Fibroblast of lung (primary cell): Measurements from ENCODE around the gene CCDC182. TPM values are rescaled to one million over a fixed set of nuclear protein-coding genes. Genes with fewer than 3 reads are reported as not detected.

Experiments
- DNase-seq, 2 donors: peaks; one replicate each; pipeline versions ENCODE4 v3.0.0 to v3.0.0-alpha.2; 2010; ENCODE audit warnings: low read depth in 2 of 2
- H2AFZ ChIP-seq: 2 replicates; pipeline ENCODE4 v1.5.1; 2012; ENCODE audit warnings: low read length, control low read depth, inconsistent platforms
- H3K27ac ChIP-seq: 2 replicates; pipeline ENCODE4 v1.5.1; 2011; ENCODE audit warnings: low read length, control low read depth; ENCODE audit not compliant: insufficient read depth
- H3K27me3 ChIP-seq: 2 replicates; pipeline ENCODE4 v1.5.1; 2011; ENCODE audit warnings: mild to moderate bottlenecking, low read length; ENCODE audit not compliant: control insufficient read depth, insufficient read depth
- H3K36me3 ChIP-seq: 2 replicates; pipeline ENCODE4 v1.5.1; 2011; ENCODE audit warnings: low read length; ENCODE audit not compliant: control insufficient read depth, insufficient read depth
- H3K4me1 ChIP-seq: 2 replicates; pipeline ENCODE4 v1.5.1; 2011; ENCODE audit warnings: low read length; ENCODE audit not compliant: control insufficient read depth, insufficient read depth; ENCODE audit errors: extremely low read depth
- H3K4me2 ChIP-seq: 2 replicates; pipeline ENCODE4 v1.5.1; 2011; ENCODE audit warnings: low read length, control low read depth; ENCODE audit not compliant: insufficient read depth; ENCODE audit errors: extremely low read depth
- H3K4me3 ChIP-seq, 4 experiments: fragments of 200-600 bp in 1 of 4; sonication (generic) in 1 of 4; replicated peaks in 1 of 4; 2 replicates each; pipeline ENCODE4 v1.5.1; 2011 to 2016; ENCODE audit warnings: low read length in 4 of 4, low read depth in 3 of 4, mild to moderate bottlenecking in 3 of 4, control low read depth in 2 of 4, inconsistent platforms in 1 of 4, mixed read lengths in 1 of 4; ENCODE audit not compliant: insufficient read depth in 1 of 4; ENCODE audit errors: control extremely low read depth in 1 of 4
- H3K79me2 ChIP-seq: 2 replicates; pipeline ENCODE4 v1.5.1; 2012; ENCODE audit warnings: mild to moderate bottlenecking, low read length, inconsistent platforms; ENCODE audit not compliant: control insufficient read depth, insufficient read depth
- H3K9ac ChIP-seq: 2 replicates; pipeline ENCODE4 v1.5.1; 2011; ENCODE audit warnings: mild to moderate bottlenecking, low read length, control low read depth; ENCODE audit not compliant: insufficient read depth
- H3K9me3 ChIP-seq: 2 replicates; pipeline ENCODE4 v1.5.1; 2012; ENCODE audit warnings: low read depth, low read length; ENCODE audit not compliant: control insufficient read depth, insufficient read depth
- H4K20me1 ChIP-seq: 2 replicates; pipeline ENCODE4 v1.5.1; 2011; ENCODE audit warnings: low read length; ENCODE audit not compliant: control insufficient read depth, insufficient read depth; ENCODE audit errors: extremely low read depth
- CTCF ChIP-seq, 2 donors: IDR thresholded peaks in 1 of 2; conservative IDR thresholded peaks in 1 of 2; 1 replicate in 1 of 2; 2 replicates in 1 of 2; pipeline ENCODE4 v1.5.1; 2011 to 2012; ENCODE audit warnings: low read length in 2 of 2, control low read depth in 1 of 2, inconsistent platforms in 1 of 2, low read depth in 1 of 2, mild to moderate bottlenecking in 1 of 2
- EZH2 ChIP-seq: IDR thresholded peaks from 2 replicates; pipeline ENCODE4 v1.5.1; 2012; ENCODE audit warnings: low read length, control low read depth, mild to moderate bottlenecking; ENCODE audit errors: missing control alignments
- polyA plus RNA-seq, 2 donors: library from polyadenylated mRNA; depleted of rRNA in 1 of 2; stranded (reverse) in 1 of 2; unstranded in 1 of 2; fragments of >200 nt; gene quantifications; 2 replicates each; pipeline ENCODE4 v1.2.1, GENCODE V29; 2011 to 2012; ENCODE audit warnings: missing spikeins in 1 of 2
- total RNA-seq: library from RNA; depleted of rRNA; stranded (reverse); fragments of >200 nt; gene quantifications from 2 replicates; pipeline ENCODE4 v1.2.1, GENCODE V29; 2014

CCDC182 gene
- total and polyA plus RNA-seq, 2 donors (not counting 1 experiment from before 2014, with no cell fraction given), result not detected

GRCh38 chr17:57723427-57724025 lies 21.6 kb downstream of the CCDC182 start:
- no peaks in the 10 kb centered on the region for H3K4me1 ChIP-seq
- H3K27ac ChIP-seq, result no peak overlapping the region
- H3K9me3 ChIP-seq, result no peaks in the 10 kb centered on the region
- DNase-seq, result peak in 1 of 2 donors; percentile 64
- TF ChIP-seq CTCF (conservative IDR thresholded peaks at IDR 0.05 in 1 of 2, IDR thresholded peaks at IDR 0.05 in 1 of 2; ENCODE audit: low read depth in 1 of 2, low read length in 2 of 2) (no peak), EZH2 (peak; percentile 42)
- H3K79me2 ChIP-seq, result no peaks in the 10 kb centered on the region
- H3K4me2 ChIP-seq, result no peak overlapping the region
- H3K9ac ChIP-seq, result no peak overlapping the region
- no peaks in the 10 kb centered on the region for H4K20me1 ChIP-seq
- H3K4me3 ChIP-seq, result no peak overlapping the region
- no peaks in the 10 kb centered on the region for H3K27me3 ChIP-seq
- H3K36me3 ChIP-seq, result no peaks in the 10 kb centered on the region
- no peak overlapping the region for H2AFZ ChIP-seq

GRCh38 chr17:57722704-57723043 lies 22.4 kb downstream of the CCDC182 start:
- H3K4me2 ChIP-seq, result no peak overlapping the region
- no peak overlapping the region for H3K27ac ChIP-seq
- no peak for DNase-seq

GRCh38 chr17:57721967-57722703 lies 23.0 kb downstream of the CCDC182 start:
- no peaks in the 10 kb centered on the region for H3K4me1 ChIP-seq
- no peak for DNase-seq
- H2AFZ ChIP-seq, result no peak overlapping the region
- H3K79me2 ChIP-seq, result no peaks in the 10 kb centered on the region
- H3K4me2 ChIP-seq, result no peak overlapping the region
- no peak overlapping the region for H3K4me3 ChIP-seq
- no peaks in the 10 kb centered on the region for H3K36me3 ChIP-seq
- H3K27me3 ChIP-seq, result no peaks in the 10 kb centered on the region
- TF ChIP-seq CTCF (conservative IDR thresholded peaks at IDR 0.05 in 1 of 2, IDR thresholded peaks at IDR 0.05 in 1 of 2; ENCODE audit: low read depth in 1 of 2, low read length in 2 of 2) (no peak), EZH2 (no peak)
- no peaks in the 10 kb centered on the region for H3K9me3 ChIP-seq
- H3K9ac ChIP-seq, result no peak overlapping the region
- H4K20me1 ChIP-seq, result no peaks in the 10 kb centered on the region
- no peak overlapping the region for H3K27ac ChIP-seq

More at GRCh38 chr17:57722704-57723043, 22.4 kb downstream of the CCDC182 start:
- H3K4me1 ChIP-seq, result no peaks in the 10 kb centered on the region
- no peak overlapping the region for H2AFZ ChIP-seq
- H3K9me3 ChIP-seq, result no peaks in the 10 kb centered on the region
- no peaks in the 10 kb centered on the region for H3K27me3 ChIP-seq
- no peak overlapping the region for H3K9ac ChIP-seq
- TF ChIP-seq CTCF (conservative IDR thresholded peaks at IDR 0.05 in 1 of 2, IDR thresholded peaks at IDR 0.05 in 1 of 2; ENCODE audit: low read depth in 1 of 2, low read length in 2 of 2), result no peak
- no peak for TF ChIP-seq EZH2
- no peaks in the 10 kb centered on the region for H3K36me3 ChIP-seq
- H4K20me1 ChIP-seq, result no peaks in the 10 kb centered on the region
- no peaks in the 10 kb centered on the region for H3K79me2 ChIP-seq
- no peak overlapping the region for H3K4me3 ChIP-seq
